ENCODE results near the gene AHRR. TPM values are rescaled to one million over a fixed set of nuclear protein-coding genes. Genes with fewer than 3 reads are reported as not detected.

AHRR gene
- total and polyA plus RNA-seq, 9 of the 15 experiments (the other 6 are each of a cell fraction or from before 2014, with no cell fraction given): 0.06 to 1.6 (median 0.75) TPM; not detected in 1

- FAIRE-seq: no peak
- no peak for TF ChIP-seq ZNF518B (CRISPR knock-in tag; IDR thresholded peaks at IDR 0.05)
- POLR2A ChIA-PET: interaction anchor here (0.6 kb wide), 1 partner anchor 40 kb away, joined by 3 read pairs; no protein-coding TSS in a partner anchor
- 39% methylated on average over 25 of the region's 25 CpGs for WGBS (ENCODE audit: insufficient coverage, low coverage, missing lambda C conversion rate)
- BruUV-seq (replicated peaks): no TSS peak
- H4K20me1 ChIP-seq (replicated peaks; ENCODE audit: control insufficient read depth, insufficient read depth, low read length): no peaks in the 10 kb centered on the region; the same call in 1 of the 2 replicates
- no peaks in the 10 kb centered on the region for H3K9me3 ChIP-seq (replicated peaks; ENCODE audit: control insufficient read depth, insufficient read depth, low read depth, low read length)
- H3K4me2 ChIP-seq (ENCODE audit: insufficient read depth, low read length): no peak overlapping the region
- no peak overlapping the region for H3K27ac ChIP-seq (ENCODE audit: extremely low read depth, low read depth, low read length)
- H3K9ac ChIP-seq (ENCODE audit: insufficient read depth in 1 of 2, low read depth in 2 of 2, low read length in 2 of 2): no peak overlapping the region
- no peak for ATAC-seq
- no peaks in the 10 kb centered on the region for H3K79me2 ChIP-seq (ENCODE audit: control insufficient read depth, insufficient read depth, low read length)
- intact Hi-C loops (cut with micrococcal nuclease): no loop called here
- H2AFZ ChIP-seq (ENCODE audit: low read depth, low read length): no peak overlapping the region
- no peaks in the 10 kb centered on the region for H3K36me3 ChIP-seq (ENCODE audit: control insufficient read depth, insufficient read depth, low read length)
- no peak for DNase-seq (ENCODE audit: extremely low read depth in 1 of 4, low spot score in 3 of 4)
- no peaks in the 10 kb centered on the region for H3K9me1 ChIP-seq (ENCODE audit: control insufficient read depth, insufficient read depth, low read length)
- CTCF ChIA-PET (ENCODE audit: low intra/inter-chr PET ratio): interaction anchor here (1.0 to 1.2 kb wide), 2 partner anchors 235 to 388 kb away, joined by 3 to 5 read pairs; no protein-coding TSS in a partner anchor
- H3K27me3 ChIP-seq (ENCODE audit: control insufficient read depth in 2 of 2, insufficient read depth in 2 of 2, low read length in 2 of 2): peaks cover 32 to 77% of the 10 kb centered on the region in 2 experiments
- in situ Hi-C loops (cut with MboI): loop anchor here (5.0 kb wide), 1 partner anchor 118 kb away; no protein-coding TSS in a partner anchor
- peaks cover 0 to 47% of the 10 kb centered on the region in 2 experiments; a peak in 2 of 5 replicates for H3K4me1 ChIP-seq (replicated peaks in 1 of 2; ENCODE audit: control insufficient read depth in 2 of 2, insufficient read depth in 2 of 2, low read length in 2 of 2)
- no peak overlapping the region for H3K4me3 ChIP-seq
Observed at GRCh38 chr5:430214-430925, 108.9 kb downstream of the AHRR start.
